H1 (cell line): ENCODE results near the gene TDG. TPM values are rescaled to one million over a fixed set of nuclear protein-coding genes. Genes with fewer than 3 reads are reported as not detected.

Source experiments
- CTBP2 ChIP-seq: IDR thresholded peaks from 2 replicates; pipeline ENCODE4 v1.7.0; 2011; ENCODE audit warnings: borderline replicate concordance, mild to moderate bottlenecking, moderate library complexity, mixed read lengths, low read length; ENCODE audit not compliant: insufficient read depth, insufficient read length
- HDAC6 ChIP-seq: IDR thresholded peaks from one replicate; pipeline ENCODE4 v1.7.1; 2012; ENCODE audit warnings: low read depth, mild to moderate bottlenecking, inconsistent platforms, low read length, moderate library complexity
- polyA plus RNA-seq, 7 experiments: library from polyadenylated mRNA; depleted of rRNA in 3 of 7; stranded (reverse) in 5 of 7; unstranded in 2 of 7; fragments of >200 nt in 5 of 7; fragments of 200-250 nt in 2 of 7; gene quantifications; 1 replicate in 5 of 7; 2 replicates in 1 of 7; 4 replicates in 1 of 7; pipeline versions ENCODE4 v1.2.1 to v1.2.3, GENCODE V29; 2011 to 2013; ENCODE audit warnings: missing spikeins in 2 of 7, mixed read lengths in 2 of 7
- total RNA-seq: library from RNA; stranded (reverse); fragmentation: NEBNext Ultra II Directional; extraction: Animal tissue kit (Norgen Biotek cat#: 25700); gene quantifications from 2 replicates; pipeline ENCODE4 v1.2.1, GENCODE V29; 2021

Gene TDG
- total and polyA plus RNA-seq, 2 of the 8 experiments (the other 6 are each of a cell fraction or from before 2014, with no cell fraction given): 22.7 to 47.8 TPM

- TF ChIP-seq HDAC6 (no peak), CTBP2 (no peak)
These were observed 32.4 kb upstream of the TDG start (continued) for GRCh38 chr12:103933237-103933636.
